Amniotic epithelial cell (primary cell): ENCODE measurements around the gene PSMD1.
"Not testable (repeated sequence)": the region's sequence is repeated elsewhere in the genome, so short reads cannot be mapped to it uniquely, and the experiment has no call there.

Experiments used
- DNase-seq: peaks from one replicate; pipeline ENCODE4 v3.0.0-alpha.2; 2010; ENCODE audit warnings: low read depth

The PSMD1 gene

DNA sequence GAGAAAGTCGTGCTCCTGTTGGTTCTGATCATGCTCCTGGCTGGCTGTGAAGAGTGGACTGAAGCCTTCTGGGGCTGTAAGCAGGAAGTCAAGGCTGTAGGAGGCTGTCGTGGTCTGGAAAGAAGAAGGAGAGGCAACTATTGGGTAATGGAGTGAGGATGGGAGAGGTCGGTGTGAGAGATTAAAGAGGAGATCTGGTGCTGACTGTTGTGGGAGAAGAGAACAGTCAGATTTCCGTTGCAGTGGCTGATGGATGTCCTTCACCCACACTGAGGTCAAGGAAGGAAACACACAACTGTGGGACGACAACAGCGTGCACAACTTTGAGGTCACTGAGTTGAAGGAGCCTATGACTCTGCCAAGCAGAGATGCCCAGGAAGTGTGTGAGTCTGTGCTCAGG, 2.8 kb upstream of the PSMD1 start:
- peak; percentile 20 for DNase-seq

DNA sequence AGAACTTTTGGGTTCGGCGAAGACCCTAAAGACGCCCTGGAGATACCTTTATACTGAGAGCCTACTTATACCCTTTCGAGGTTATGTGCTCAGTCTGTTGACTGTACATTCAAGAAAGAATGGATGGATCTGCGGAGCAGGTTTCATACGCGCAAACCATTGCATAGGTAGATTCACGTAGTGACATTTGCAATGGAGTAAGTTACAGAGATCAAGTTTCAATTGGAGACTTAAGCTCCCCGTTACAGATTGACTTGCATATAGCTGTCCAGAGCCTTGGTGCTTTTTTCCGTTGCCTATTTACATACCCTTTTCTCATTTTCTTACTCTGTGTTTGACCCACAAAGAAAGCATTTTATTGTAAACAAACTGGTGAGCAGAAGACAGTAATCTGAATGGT, 923 bp downstream of the PSMD1 start:
- peak; percentile 32 for DNase-seq

DNA sequence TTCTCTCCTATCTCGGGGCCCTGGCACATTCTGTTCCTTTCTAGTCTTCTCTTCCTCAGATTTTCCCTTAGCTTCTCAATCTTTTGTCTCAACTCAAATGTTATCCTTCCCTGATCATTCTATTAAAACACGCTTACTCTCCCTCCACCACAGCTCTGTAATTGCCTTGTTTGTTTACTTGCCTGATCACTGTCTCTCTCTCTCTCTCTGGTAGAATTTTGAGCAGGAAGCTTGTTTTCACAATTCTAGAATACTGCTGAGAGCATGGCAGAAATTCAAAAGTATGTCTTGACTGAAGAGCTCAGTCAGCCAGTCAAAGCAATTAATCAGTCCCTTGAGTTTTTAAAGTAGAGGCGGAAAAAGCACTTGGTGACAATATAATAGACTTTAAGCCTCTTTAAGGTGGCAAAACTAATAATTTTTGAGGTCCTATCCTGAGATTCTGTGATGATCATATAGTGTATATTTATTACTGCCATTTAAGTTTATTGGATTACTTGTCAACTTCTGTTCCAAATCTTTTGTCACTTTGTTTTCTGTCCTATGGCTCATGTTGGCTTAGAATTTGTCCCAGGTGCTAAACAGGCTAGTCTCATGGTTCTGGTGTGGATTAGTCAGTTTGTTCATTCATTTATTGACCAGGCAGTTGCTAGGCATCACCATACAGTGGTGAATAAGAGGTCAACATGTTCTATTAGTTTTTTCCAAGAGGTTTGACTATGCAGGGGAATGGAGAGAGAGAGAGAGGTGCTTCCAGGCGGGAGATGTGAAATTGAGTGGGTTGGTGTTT, 2.3 kb downstream of the PSMD1 start:
- no peak for DNase-seq

DNA sequence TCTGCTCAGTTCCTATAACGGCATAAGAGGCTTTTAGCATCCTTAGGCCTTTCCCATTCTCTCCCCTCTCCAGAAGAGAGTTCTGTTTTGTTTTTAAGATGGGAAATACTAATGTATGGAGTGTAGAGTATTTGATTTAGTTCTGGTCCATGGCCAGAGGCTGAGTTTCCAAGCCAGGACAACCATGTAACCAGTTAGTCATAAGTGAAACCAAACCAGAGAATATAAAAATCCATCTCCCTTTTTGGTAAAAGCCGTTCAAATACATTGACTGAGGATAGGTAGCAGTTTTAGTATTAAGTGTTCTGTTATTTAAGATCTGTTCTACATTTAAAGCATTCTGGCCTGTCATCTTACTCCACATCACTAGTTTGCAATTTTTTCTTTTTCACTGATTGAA, 3.1 kb downstream of the PSMD1 start:
- DNase-seq = no peak

DNA sequence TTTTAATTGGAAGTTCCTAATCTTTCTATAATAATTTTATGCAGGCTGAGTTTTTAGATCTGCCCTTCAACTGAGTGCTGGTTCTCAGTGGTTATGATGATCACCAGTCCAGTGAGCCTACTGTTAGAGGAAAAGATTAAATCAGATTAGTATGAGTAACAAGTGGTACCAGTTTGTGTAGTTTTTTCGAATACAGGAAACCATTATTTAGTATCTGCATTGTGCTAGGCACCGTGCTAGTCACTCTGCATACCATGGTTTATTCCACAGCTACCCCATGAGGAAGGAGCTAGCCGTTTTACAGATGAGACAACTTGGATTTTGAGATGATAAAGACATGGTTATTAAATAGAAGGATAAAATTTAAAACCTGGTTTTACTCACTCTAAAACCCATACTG, 6.1 kb downstream of the PSMD1 start:
- DNase-seq = no peak

DNA sequence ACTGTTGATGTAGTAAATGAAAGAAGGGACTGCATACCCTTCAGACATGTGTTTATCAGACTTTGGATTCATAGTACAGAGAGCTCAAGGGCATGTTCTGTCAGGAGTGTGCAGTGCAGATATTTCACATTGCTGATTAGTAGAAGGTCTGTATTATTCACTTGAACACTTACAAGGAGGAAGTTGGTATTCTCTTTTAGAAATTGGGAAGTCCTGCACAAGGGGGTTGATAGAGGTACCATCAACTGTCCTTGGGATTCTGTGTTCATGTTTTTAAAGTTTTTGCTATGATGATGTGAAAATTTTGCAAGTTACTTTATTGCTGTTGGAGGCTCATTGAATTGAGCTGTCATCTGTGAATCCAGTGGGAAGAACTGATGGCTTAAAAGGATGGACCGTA, 6.7 kb downstream of the PSMD1 start:
- no peak for DNase-seq

DNA sequence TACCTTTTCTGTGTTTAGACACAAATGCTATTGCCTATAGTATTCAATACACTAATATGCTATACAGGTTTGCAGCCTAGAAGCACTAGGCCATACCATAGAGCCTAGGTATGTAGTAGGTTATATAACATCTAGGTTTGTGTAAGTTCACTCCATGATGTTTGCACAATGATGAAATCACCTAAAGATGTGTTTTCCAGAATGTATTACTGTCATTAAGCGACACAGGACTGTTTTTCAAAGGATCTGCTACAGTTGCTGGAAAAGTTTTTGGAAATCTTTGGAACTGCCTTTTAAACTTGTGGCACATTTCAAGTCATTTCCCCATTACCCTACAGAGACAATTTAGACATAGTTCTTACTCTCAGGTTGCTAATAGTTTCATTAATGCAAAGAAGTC, 9.3 kb downstream of the PSMD1 start:
- DNase-seq = no peak

DNA sequence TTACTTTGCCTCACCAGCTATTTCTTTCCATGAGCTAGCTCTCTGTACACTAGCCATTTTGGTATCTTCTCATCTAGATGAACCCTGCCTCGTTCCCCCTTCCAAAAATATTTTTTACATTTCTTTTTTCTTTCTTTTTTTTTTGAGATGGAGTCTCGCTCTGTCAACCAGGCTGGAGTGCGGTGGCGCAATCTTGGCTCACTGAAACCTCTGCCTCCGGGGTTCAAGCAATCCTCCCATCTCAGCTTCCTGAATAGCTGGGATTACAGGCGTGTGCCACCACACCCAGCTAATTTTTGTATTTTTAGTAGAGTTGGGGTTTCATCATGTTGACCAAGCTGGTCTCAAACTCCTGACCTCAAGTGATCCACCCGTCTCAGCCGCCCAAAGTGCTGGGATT, 10.9 kb downstream of the PSMD1 start:
- not testable (repeated sequence) for DNase-seq

DNA sequence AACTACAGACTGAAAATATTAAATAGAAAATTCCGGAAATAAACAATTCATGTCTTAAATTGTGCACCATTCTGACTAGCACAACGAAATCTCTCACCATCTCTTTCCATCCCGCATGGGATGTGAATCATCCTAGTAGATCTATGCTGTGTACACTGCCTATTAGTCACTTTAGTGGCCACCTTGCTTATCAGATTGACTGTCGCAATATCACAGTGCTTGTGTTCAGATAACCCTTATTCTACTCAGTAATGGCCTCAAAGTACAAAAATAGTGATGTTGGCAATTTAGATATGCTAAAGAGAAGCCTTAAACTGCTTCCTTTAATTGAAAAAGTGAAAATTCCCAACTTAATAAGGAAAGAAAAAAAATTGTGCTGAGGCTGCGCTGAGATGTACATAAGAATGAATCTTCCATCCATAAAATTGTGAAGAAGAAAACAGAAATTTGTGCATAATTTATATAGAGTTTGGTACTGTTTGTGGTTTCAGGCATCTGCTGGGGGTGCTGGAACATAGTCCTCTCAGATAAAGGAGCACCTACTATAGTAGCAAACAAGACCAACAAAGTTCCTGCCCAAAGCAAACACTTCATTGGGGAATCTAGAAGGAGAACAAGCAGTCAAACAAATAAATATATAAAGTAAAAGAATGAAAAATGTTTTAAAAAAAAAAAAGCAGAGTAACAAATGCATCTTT, 12.0 kb downstream of the PSMD1 start:
- DNase-seq = peak; percentile 86

DNA sequence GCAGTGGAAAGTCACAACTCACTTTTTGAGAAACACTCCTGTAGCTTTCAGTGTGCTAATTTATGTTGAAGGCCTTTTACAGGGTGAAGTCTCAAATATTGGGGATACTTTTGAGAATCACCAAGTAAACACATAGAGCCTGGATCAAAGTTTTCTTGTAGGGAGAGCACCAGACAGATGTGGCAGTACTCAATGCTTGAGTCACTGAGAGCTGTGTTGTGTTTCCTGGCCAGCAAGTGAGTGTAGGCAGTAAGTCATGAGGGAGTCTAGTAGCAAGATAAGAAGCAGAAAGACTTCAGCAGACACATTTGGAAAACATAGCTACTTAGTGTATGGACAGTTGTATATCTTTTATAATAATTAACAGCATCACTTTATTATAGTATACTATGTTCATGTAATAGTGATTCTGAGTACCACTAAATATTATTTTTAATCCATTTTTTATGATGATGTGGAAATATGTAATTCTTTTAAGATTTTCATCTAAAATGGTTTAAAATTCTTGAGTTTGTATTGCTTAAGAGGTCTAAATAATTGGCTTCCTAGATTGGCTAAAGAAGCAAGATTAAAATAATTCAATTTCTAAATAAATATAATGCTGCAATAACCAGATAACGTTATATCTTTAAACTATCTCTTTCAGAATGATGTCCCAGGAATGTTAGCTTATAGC, 12.8 kb downstream of the PSMD1 start:
- peak; percentile 91 for DNase-seq

DNA sequence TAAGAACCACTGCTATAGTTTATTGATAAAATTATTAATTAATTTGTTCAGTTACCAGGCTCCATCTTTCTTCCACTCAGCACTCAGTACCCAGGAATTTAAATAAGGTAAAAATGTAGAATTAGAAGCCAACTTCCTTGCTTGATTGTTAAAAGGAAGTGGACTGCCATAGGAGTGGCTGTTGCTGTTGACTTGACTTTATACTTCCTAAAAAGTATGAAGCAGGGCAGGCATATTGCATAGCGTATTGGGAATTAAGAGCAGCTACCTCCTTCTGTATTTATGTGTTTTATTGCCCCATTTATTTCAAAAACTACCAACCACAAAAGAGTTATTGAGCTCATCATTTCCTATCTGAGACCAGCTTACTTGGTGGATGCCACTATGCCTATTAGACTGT, 27.9 kb downstream of the PSMD1 start:
- DNase-seq = no peak

DNA sequence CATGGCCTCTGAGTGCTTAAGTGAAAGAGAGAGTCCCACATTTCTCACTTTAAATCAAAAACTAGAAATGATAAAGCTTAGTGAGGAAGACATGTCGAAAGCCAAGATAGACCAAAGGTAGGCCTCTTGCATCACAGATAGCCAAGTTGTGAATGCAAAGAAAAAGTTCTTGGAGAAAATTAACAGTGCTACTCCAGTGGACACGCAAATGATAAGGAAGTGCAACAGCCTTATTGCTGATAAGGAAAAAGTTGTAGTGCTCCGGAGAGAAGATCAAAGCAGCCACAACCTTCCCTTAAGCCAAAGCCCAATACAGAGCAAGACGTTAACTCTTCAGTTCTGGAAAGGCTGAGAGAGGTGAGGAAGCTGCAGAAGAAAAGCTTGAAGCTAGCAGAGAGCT, 32.1 kb downstream of the PSMD1 start:
- DNase-seq = no peak

DNA sequence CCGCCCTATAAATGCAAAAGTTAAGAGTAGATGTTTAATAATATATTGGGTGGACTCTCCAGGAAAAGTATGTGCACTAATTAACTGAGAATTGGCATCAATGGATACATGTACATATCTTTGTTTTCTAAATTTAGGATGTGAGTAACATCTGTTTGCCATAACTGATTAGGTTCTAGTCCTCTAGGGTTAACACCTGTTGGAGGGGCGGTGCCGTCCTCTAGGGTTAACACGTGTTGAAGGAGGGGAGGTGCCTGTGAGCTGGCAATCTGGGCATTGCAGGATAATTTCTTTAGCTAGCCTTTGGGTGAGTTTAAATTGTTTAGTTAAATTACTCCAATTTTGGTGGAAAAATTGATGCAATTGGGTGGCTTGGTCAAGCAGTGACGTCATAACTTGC, 37.3 kb downstream of the PSMD1 start:
- no peak for DNase-seq

DNA sequence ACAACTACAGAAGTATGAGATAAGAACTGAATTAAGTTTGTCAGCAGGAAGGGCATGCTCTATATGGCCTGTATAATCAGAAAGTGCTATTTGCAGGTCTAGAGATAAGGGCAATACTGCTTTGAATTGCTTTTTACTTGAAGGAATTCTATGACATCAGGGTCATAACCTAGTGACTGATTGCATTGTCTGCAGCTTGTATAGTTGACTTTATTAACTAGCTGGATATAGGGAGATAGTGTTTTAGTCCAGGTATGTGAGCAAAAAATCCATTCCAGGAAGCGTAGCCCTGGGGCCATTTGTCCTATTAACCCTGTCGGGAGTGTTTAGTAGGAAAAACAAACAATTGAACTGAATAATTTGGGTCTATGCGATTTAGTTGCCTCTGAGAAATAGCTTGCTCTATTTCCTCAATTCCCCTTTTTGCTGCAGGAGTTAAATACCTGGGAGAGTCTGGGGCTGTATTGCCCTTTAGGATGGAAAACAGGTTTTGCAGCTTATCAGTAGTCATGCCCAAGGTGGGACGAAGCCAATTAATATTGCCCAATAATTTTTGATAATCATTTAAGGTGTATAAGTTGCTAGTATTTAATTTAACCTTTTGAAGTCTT, 38.2 kb downstream of the PSMD1 start:
- no peak for DNase-seq

DNA sequence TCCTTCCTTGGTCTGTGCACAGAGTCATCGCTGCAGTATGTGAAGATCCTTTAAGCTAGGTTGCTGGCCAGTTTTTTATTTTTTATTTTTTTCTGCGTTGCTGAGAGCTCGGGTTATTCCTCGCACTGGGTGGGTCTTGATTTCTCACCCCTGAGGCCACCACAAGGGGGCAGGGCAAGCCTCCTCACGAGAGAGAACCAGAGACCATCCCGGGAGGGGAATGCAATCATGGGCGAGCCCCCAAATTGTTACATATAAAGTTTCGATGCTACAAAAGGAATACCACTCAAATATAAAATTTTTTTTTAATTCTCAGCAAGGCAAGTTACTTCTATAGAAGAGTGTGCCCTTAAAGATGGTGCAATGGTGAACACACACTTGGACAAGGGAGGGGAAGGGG, 43.3 kb downstream of the PSMD1 start:
- DNase-seq = no peak

DNA sequence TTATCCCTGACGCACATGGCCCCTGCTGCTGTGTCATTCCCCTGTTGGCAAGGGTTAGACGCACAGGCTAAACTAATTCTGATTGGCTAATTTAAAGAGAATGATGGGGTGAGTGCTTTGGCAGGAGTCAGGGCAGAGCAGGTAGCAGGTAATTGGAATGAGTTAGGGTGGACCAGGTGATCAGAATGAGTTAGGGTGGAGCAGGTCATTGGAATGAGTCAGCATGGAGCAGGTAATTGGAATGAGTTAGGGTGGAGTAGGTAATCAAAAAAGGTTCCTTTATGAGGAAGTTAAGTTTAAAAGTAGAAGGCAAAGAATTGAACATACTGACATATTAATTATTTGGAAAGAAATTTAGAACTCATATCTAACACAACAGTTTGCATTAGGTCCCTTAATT, 43.7 kb downstream of the PSMD1 start:
- DNase-seq = not testable (repeated sequence)

DNA sequence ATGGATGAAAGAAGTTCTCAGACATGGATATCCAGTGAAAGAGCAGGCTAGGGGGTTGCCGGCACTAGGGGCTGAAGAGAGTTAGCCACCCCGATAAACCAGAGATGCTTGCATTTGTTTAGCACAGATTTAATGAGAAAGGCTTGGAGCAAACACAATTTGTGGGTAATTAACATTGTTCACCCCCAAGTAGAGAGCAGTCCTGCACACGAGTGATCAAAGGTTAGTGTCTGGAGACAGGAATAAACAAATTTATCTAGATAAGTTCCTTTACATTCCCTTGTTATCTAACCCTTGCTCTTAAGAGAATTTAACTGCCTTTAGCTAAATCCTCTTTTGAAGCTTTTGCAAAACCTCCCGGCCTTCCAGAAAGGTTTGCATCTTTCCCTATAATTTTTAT, 44.3 kb downstream of the PSMD1 start:
- no peak for DNase-seq

DNA sequence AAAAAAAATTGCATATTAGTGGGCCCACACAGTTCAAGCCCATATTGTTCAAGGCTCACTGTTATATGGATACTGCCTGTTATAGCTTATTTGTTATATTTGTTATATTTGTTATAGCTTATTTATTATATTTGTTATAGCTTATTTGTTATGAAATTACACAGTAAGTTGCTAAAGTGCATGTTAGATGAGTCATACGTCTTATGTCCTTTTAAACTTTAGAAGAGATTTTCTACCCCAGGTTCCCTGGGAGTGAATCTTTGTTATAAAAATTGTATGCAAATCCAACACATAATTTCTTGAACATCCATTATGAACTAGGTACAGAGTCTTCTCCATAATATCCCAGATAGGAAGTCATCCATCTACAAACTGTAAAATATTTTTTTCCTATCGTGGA, 46.1 kb downstream of the PSMD1 start:
- DNase-seq = peak; percentile 35

DNA sequence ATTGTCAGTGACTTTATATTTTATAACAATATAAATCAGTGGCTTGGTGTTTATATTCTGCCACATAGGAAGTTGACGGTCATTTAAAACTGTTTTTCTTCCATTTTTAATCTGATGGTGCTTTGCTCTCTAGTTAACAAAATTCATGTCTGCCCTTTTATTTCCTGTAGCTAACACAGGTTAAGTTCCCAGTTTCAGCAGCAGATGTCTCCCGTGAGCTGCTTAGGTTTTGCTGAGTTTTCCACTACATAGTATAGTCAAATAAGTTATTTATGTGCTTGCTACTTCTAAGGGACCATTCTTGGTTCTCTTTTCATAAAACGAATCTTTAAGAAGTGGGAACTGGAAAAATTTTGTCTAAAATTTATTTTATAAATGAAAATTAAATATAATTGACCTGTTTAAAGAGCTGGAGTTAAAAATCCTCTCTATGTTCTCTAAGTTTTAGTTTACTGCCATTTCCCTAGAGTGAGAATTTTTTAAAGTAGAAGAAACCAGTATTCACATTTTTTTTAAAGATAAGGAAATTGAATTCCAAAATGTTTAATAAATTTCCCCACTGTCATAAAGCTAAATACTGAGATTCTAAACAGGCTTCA, 47.5 kb downstream of the PSMD1 start:
- peak; percentile 66 for DNase-seq

DNA sequence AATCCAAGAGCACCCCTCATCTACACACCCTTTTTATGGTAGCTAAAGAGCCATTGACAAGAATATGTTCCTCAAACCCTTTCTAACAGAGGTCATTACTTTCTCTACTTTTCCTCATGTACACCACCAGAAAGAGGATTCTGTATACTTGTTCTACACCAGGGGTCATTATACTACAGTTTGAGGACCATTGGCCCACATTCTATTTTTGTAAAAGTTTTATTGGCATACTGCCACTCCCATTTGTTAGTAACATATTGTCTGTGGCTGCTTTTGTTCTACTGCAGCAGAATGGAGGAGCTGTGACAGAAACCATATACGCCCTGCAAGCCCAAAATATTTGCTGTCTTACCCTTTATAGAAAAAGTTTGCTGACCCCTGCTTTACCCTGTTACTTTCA, 53.9 kb downstream of the PSMD1 start:
- no peak for DNase-seq

DNA sequence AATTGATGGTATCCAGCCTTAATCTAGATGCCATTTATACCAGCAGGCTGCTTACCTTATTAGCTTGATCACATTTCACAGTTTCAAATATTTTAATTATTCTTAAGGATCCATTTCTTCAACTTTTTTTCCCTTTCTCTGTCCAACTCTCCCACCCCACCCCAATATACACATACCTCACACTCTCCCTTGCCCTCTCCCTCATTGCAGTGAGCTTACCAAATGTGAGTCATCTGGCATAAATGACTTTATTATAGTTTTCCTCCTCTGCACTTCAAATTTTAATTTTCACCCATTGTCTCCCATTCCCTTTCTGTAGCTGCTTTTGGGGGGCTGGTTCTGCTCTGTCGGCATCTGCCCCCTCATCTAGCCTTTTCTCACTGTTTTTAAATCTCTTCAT, 55.3 kb downstream of the PSMD1 start:
- DNase-seq = no peak

DNA sequence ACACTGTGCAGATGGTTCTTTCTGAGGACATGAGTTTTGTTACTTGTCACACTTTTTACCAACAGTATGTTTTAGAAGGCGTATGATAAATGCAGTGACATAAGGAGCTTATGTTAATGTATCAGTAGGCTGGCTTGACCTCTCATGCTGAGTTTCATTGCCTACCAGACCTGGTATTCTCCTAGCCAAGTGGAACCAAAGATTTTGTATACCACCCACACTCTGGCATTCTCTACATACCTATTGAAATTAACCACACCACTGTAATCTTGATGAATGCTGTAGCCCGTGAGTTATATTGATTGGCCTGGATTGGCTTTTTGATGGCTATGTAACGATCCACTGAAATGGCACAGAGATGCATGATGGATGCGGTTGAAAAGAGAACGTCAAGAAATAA, 56.8 kb downstream of the PSMD1 start:
- no peak for DNase-seq
